Keratinocyte (primary cell): ENCODE results near the gene RCBTB2. TPM values are rescaled to one million over a fixed set of nuclear protein-coding genes. Genes with fewer than 3 reads are reported as not detected.

Experiments
- DNase-seq: peaks from one replicate; pipeline ENCODE4 v3.0.0-alpha.2; 2011; ENCODE audit warnings: low read depth, missing footprints, low spot score
- FAIRE-seq: peaks from 2 replicates; lab custom pipeline; 2011; peaks lifted over from hg19 to GRCh38; lab: Jason Lieb, UNC
- H2AFZ ChIP-seq: 2 replicates; pipeline ENCODE4 v1.6.0; 2012; ENCODE audit warnings: low read length, control low read depth, inconsistent platforms; ENCODE audit not compliant: control insufficient read depth
- H3K27ac ChIP-seq: 2 replicates; pipeline ENCODE4 v1.5.1; 2011; ENCODE audit warnings: low read length; ENCODE audit not compliant: control insufficient read depth, insufficient read depth
- H3K27me3 ChIP-seq: 3 replicates; pipeline ENCODE4 v1.6.0; 2011; ENCODE audit warnings: low read length; ENCODE audit not compliant: control insufficient read depth, insufficient read depth; ENCODE audit errors: extremely low read depth
- H3K36me3 ChIP-seq, 2 experiments: 2 replicates in 1 of 2; 3 replicates in 1 of 2; pipeline ENCODE4 v1.5.1; 2011; ENCODE audit warnings: low read length in 2 of 2, mild to moderate bottlenecking in 1 of 2; ENCODE audit not compliant: control insufficient read depth in 2 of 2, insufficient read depth in 2 of 2; ENCODE audit errors: extremely low read depth in 1 of 2
- H3K4me1 ChIP-seq: 3 replicates; pipeline ENCODE4 v1.5.1; 2011; ENCODE audit warnings: low read length; ENCODE audit not compliant: control insufficient read depth, insufficient read depth; ENCODE audit errors: extremely low read depth
- H3K4me2 ChIP-seq: 3 replicates; pipeline ENCODE4 v1.6.0; 2011; ENCODE audit warnings: low read depth, low read length; ENCODE audit not compliant: control insufficient read depth, insufficient read depth; ENCODE audit errors: extremely low read depth
- H3K4me3 ChIP-seq, 3 experiments: fragments of 200-600 bp in 1 of 3; sonication (generic) in 1 of 3; 2 replicates in 2 of 3; 3 replicates in 1 of 3; pipeline ENCODE4 v1.5.1; 2011 to 2016; ENCODE audit warnings: low read length in 3 of 3, mild to moderate bottlenecking in 3 of 3, control low read depth in 2 of 3, inconsistent platforms in 1 of 3, low read depth in 1 of 3, mixed read lengths in 1 of 3, mixed run types in 1 of 3, moderate library complexity in 1 of 3; ENCODE audit not compliant: control insufficient read depth in 2 of 3, insufficient read depth in 2 of 3; ENCODE audit errors: extremely low read depth in 1 of 3
- H3K79me2 ChIP-seq: 2 replicates; pipeline ENCODE4 v1.6.0; 2012; ENCODE audit warnings: low read length; ENCODE audit not compliant: control insufficient read depth, insufficient read depth
- H3K9ac ChIP-seq: 3 replicates; pipeline ENCODE4 v1.6.0; 2011; ENCODE audit warnings: low read length; ENCODE audit not compliant: control insufficient read depth, insufficient read depth; ENCODE audit errors: extremely low read depth
- H3K9me1 ChIP-seq: 3 replicates; pipeline ENCODE4 v1.6.0; 2011; ENCODE audit warnings: low read length; ENCODE audit not compliant: control insufficient read depth, insufficient read depth; ENCODE audit errors: extremely low read depth
- H3K9me3 ChIP-seq: 2 replicates; pipeline ENCODE4 v1.5.1; 2012; ENCODE audit warnings: low read depth, low read length; ENCODE audit not compliant: control insufficient read depth
- H4K20me1 ChIP-seq: 3 replicates; pipeline ENCODE4 v1.6.0; 2011; ENCODE audit warnings: low read length; ENCODE audit not compliant: control insufficient read depth, insufficient read depth; ENCODE audit errors: extremely low read depth
- EZH2 ChIP-seq: IDR thresholded peaks from one replicate; pipeline ENCODE4 v1.6.1; 2012; ENCODE audit warnings: inconsistent platforms, mild to moderate bottlenecking, low read length, moderate library complexity
- dilution Hi-C: fragments of 300-500 bp; cut with MboI; formaldehyde crosslinking; loops from one replicate; pipeline ENCODE4 v1.7.0; 2020; ENCODE audit warnings: low sequenced_read_pairs; ENCODE audit not compliant: extremely low pct_ligation_motif_present
- polyA plus RNA-seq, 5 experiments: library from polyadenylated mRNA; depleted of rRNA in 3 of 5; stranded (reverse) in 3 of 5; stranded (forward) in 1 of 5; unstranded in 1 of 5; fragments of >200 nt; gene quantifications; 1 replicate in 1 of 5; 2 replicates in 3 of 5; 3 replicates in 1 of 5; pipeline versions ENCODE4 v1.2.1 to v1.2.3, GENCODE V29; 2011 to 2012; ENCODE audit warnings: missing spikeins in 2 of 5, low read depth in 1 of 5, low replicate concordance in 1 of 5
- TF ChIP-seq, protein P1 (sequence below), 3 experiments: IDR thresholded peaks in 1 of 3; conservative IDR thresholded peaks in 1 of 3; optimal IDR thresholded peaks in 1 of 3; 2 replicates in 2 of 3; 3 replicates in 1 of 3; pipeline versions ENCODE3 to v1.5.1; 2011; ENCODE audit warnings: low read length in 3 of 3, mild to moderate bottlenecking in 3 of 3, moderate library complexity in 2 of 3, control low read depth in 1 of 3, inconsistent platforms in 1 of 3; ENCODE audit not compliant: insufficient read depth in 2 of 3; ENCODE audit errors: extremely low read depth in 1 of 3

Gene RCBTB2
- polyA plus RNA-seq, 1 donor (not counting 4 experiments of a cell fraction or from before 2014, with no cell fraction given): 5.5 TPM

DNA sequence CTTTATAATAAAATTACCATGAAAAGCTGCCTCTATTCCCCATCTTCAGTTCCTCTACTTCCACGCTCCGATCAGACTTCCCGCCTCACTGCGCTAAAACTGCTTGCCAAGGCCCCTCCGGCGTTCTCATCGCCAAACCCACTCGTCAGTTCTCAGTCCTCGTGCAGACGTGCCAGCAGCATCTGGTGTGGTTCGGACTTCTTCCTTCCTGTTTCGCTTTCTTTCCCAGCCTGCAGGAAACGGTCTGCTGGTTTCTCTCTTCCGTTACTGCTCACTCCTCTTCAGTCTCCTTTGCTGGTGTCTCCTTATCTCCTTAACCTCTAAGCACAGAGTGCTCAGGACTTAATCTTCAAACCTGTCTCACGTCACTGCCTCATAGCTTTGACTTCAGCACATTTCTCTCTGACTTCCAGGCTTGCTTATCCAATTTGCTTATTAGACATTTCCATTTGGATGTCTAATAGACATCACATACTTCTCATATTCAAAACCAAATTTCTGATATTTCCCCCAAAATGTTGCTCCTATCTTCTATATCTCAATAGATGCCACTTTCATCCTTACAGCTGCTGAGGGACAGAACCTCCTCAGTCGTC lies 40.3 kb downstream of the RCBTB2 start:
- Histone ChIP-seq H3K27ac (no peak overlapping the region), H3K9me3 (no peaks in the 10 kb centered on the region), H3K4me2 (no peak overlapping the region), H2AFZ (no peak overlapping the region), H3K9ac (no peak overlapping the region), H3K4me3 (no peak overlapping the region), H3K36me3 (no peaks in the 10 kb centered on the region), H3K79me2 (no peaks in the 10 kb centered on the region), H3K27me3 (no peaks in the 10 kb centered on the region), H4K20me1 (no peaks in the 10 kb centered on the region), H3K4me1 (no peaks in the 10 kb centered on the region), H3K9me1 (no peaks in the 10 kb centered on the region)
- DNase-seq (no peak), FAIRE-seq (no peak)
- dilution Hi-C loops: no loop called here
- TF ChIP-seq EZH2: no peak
- TF ChIP-seq, protein P1, sequence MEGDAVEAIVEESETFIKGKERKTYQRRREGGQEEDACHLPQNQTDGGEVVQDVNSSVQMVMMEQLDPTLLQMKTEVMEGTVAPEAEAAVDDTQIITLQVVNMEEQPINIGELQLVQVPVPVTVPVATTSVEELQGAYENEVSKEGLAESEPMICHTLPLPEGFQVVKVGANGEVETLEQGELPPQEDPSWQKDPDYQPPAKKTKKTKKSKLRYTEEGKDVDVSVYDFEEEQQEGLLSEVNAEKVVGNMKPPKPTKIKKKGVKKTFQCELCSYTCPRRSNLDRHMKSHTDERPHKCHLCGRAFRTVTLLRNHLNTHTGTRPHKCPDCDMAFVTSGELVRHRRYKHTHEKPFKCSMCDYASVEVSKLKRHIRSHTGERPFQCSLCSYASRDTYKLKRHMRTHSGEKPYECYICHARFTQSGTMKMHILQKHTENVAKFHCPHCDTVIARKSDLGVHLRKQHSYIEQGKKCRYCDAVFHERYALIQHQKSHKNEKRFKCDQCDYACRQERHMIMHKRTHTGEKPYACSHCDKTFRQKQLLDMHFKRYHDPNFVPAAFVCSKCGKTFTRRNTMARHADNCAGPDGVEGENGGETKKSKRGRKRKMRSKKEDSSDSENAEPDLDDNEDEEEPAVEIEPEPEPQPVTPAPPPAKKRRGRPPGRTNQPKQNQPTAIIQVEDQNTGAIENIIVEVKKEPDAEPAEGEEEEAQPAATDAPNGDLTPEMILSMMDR (optimal IDR thresholded peaks at IDR 0.05 in 1 of 3, IDR thresholded peaks at IDR 0.05 in 1 of 3, conservative IDR thresholded peaks at IDR 0.05 in 1 of 3; ENCODE audit: extremely low read depth in 1 of 3, insufficient read depth in 2 of 3, low read length in 3 of 3): no peak

DNA sequence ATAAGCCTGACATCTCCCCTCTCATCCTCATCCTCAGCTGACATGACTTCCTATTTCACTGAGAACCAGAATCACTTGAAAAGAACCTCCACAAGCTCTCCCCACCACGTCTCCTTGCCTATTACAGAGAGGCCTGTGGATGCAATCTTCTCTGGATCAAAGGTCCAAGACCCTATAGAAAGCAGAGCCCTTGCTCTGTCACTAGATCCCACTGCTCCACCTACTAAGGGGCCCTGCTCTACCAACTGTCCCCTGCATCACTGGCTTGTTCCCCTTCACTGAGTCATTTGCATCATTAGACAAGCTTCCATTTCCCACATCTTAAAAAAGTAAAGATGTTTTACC lies 40.8 kb downstream of the RCBTB2 start:
- Histone ChIP-seq H3K79me2 (no peaks in the 10 kb centered on the region), H2AFZ (no peak overlapping the region), H3K27me3 (no peaks in the 10 kb centered on the region), H3K9ac (no peak overlapping the region), H3K36me3 (no peaks in the 10 kb centered on the region), H3K9me1 (no peaks in the 10 kb centered on the region), H3K4me1 (no peaks in the 10 kb centered on the region), H3K27ac (no peak overlapping the region), H4K20me1 (no peaks in the 10 kb centered on the region), H3K9me3 (no peaks in the 10 kb centered on the region), H3K4me2 (no peak overlapping the region), H3K4me3 (no peak overlapping the region)
- dilution Hi-C loops: no loop called here
- no peak for FAIRE-seq
- no peak for DNase-seq
- no peak for TF ChIP-seq EZH2
- TF ChIP-seq, protein P1 (optimal IDR thresholded peaks at IDR 0.05 in 1 of 3, IDR thresholded peaks at IDR 0.05 in 1 of 3, conservative IDR thresholded peaks at IDR 0.05 in 1 of 3; ENCODE audit: extremely low read depth in 1 of 3, insufficient read depth in 2 of 3, low read length in 3 of 3): no peak
